GM20000 (cell line): ENCODE results near the gene NT5DC1.

Source experiments
- DNase-seq: peaks from one replicate; pipeline ENCODE4 v3.0.0; 2012; ENCODE audit warnings: low spot score
- CTCF ChIP-seq: IDR thresholded peaks from 2 replicates; pipeline ENCODE4 v1.5.1; 2012; ENCODE audit warnings: mild to moderate bottlenecking, control low read depth; ENCODE audit errors: extremely low read depth, missing control alignments

The NT5DC1 gene

GRCh38 chr6:116078522-116078921 lies 22.1 kb upstream of the NT5DC1 start:
- no peak for TF ChIP-seq CTCF
- no peak for DNase-seq

GRCh38 chr6:116078945-116079344 lies 21.7 kb upstream of the NT5DC1 start:
- DNase-seq = no peak
- TF ChIP-seq CTCF = no peak

- no peak for TF ChIP-seq CTCF
- no peak for DNase-seq
Measured at GRCh38 chr6:116083052-116083451, 17.6 kb upstream of the NT5DC1 start.

GRCh38 chr6:116084284-116084683 lies 16.4 kb upstream of the NT5DC1 start:
- no peak for DNase-seq
- TF ChIP-seq CTCF = no peak

GRCh38 chr6:116087437-116088027 lies 13.1 kb upstream of the NT5DC1 start:
- DNase-seq = peak; percentile 41
- no peak for TF ChIP-seq CTCF

- no peak for DNase-seq
- no peak for TF ChIP-seq CTCF
Measured at GRCh38 chr6:116088946-116089345, 11.7 kb upstream of the NT5DC1 start.

GRCh38 chr6:116090251-116090650 lies 10.4 kb upstream of the NT5DC1 start:
- DNase-seq = no peak
- TF ChIP-seq CTCF = no peak
